Measurements from ENCODE around the gene PRDM16.

GRCh38 chr1:3133686-3134085 lies 64.7 kb downstream of the PRDM16 start:
- TF ChIP-seq JDP2 (CRISPR knock-in tag; IDR thresholded peaks at IDR 0.05; ENCODE audit: borderline replicate concordance) = no peak
- TF ChIP-seq ZNF780A (CRISPR knock-in tag; IDR thresholded peaks at IDR 0.05) = no peak
- TF ChIP-seq ZNF740 (CRISPR knock-in tag; IDR thresholded peaks at IDR 0.05) = no peak
- no peak for TF ChIP-seq POLR2A (IDR thresholded peaks at IDR 0.05; ENCODE audit: insufficient read depth in 1 of 2, low read depth in 2 of 2, low read length in 2 of 2)
- TF ChIP-seq YY1 (IDR thresholded peaks at IDR 0.05; ENCODE audit: insufficient read depth, insufficient replicate concordance, low read depth, low read length) = no peak
